KBM-7 (cell line): ENCODE measurements around the gene SYAP1.

Source experiments
- DNase-seq: peaks from one replicate; pipeline ENCODE4 v3.0.0-alpha.2; 2015
- in situ Hi-C: fragments of 300-500 bp; cut with MboI; formaldehyde crosslinking; loops from 2 replicates; pipeline ENCODE4 v1.14.3; 2020; ENCODE audit warnings: low sequenced_read_pairs, low pct_unique_long_range_greater_than_20kb, mixed read lengths

Gene SYAP1

DNA sequence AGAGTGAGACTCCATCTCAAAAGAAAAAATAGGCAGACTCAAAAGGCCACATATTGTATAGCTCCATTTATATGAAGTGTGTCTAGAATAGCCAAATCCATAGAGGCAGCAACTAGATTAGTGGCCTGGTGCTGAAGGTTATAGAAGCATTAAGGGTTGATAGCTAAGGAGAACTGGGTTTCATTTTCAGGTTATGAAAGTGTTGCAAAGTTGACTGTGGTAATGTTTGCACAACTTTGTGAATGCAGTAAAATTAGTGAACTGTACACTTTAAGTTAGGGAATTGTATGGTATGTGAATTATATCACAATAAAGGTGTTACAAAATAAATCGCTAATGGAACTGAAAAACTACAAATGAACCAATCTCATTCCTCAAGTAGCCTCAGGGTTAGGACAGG, 95.2 kb downstream of the SYAP1 start:
- DNase-seq, result no peak
- in situ Hi-C loops, result no loop called here
